Osteoblast (primary cell): ENCODE measurements around the gene ARHGAP18. TPM values are rescaled to one million over a fixed set of nuclear protein-coding genes. Genes with fewer than 3 reads are reported as not detected.

Experiments
- DNase-seq: peaks from one replicate; pipeline ENCODE4 v3.0.0; 2011; ENCODE audit warnings: low spot score, mixed read lengths; ENCODE audit not compliant: insufficient read length; ENCODE audit errors: missing footprints
- H2AFZ ChIP-seq: 2 replicates; pipeline ENCODE4 v1.6.0; 2011; ENCODE audit warnings: mild to moderate bottlenecking, low read length
- H3K27ac ChIP-seq: 2 replicates; pipeline ENCODE4 v1.5.1; 2011; ENCODE audit warnings: mild to moderate bottlenecking, low read depth, low read length, moderate library complexity
- H3K27me3 ChIP-seq: 2 replicates; pipeline ENCODE4 v1.6.0; 2012; ENCODE audit warnings: mild to moderate bottlenecking, control low read depth, inconsistent platforms, low read length, moderate library complexity; ENCODE audit not compliant: insufficient read depth
- H3K36me3 ChIP-seq: 2 replicates; pipeline ENCODE4 v1.5.1; 2011; ENCODE audit warnings: mild to moderate bottlenecking, low read length, control low read depth, moderate library complexity; ENCODE audit not compliant: insufficient read depth
- H3K4me1 ChIP-seq: 2 replicates; pipeline ENCODE4 v1.5.1; 2011; ENCODE audit warnings: mild to moderate bottlenecking, low read length, control low read depth, moderate library complexity; ENCODE audit not compliant: insufficient read depth
- H3K4me2 ChIP-seq: 2 replicates; pipeline ENCODE4 v1.6.0; 2011; ENCODE audit warnings: mild to moderate bottlenecking, low read length; ENCODE audit not compliant: insufficient read depth
- H3K4me3 ChIP-seq: fragments of 200-600 bp; sonication (generic); 3 replicates; pipeline ENCODE4 v1.5.1; 2012; ENCODE audit warnings: mild to moderate bottlenecking, low read length, inconsistent platforms; ENCODE audit not compliant: insufficient read depth
- H3K79me2 ChIP-seq: 2 replicates; pipeline ENCODE4 v1.6.0; 2012; ENCODE audit warnings: mild to moderate bottlenecking, low read length, control low read depth, inconsistent platforms; ENCODE audit not compliant: insufficient read depth
- H3K9me3 ChIP-seq: 2 replicates; pipeline ENCODE4 v1.5.1; 2011; ENCODE audit warnings: low read depth, low read length, control low read depth
- H4K20me1 ChIP-seq: 2 replicates; pipeline ENCODE4 v1.6.0; 2012; ENCODE audit warnings: mild to moderate bottlenecking, low read length, control low read depth; ENCODE audit not compliant: insufficient read depth
- CTCF ChIP-seq: IDR thresholded peaks from 2 replicates; pipeline ENCODE4 v1.5.1; 2011; ENCODE audit warnings: mild to moderate bottlenecking, low read depth, low read length, moderate library complexity; ENCODE audit errors: extremely low read depth
- total RNA-seq: library from RNA; depleted of rRNA; stranded (reverse); fragments of >200 nt; gene quantifications from 2 replicates; pipeline ENCODE4 v1.2.3, GENCODE V29; 2012

ARHGAP18 gene
- total RNA-seq, 1 donor, result 21.0 TPM

- Histone ChIP-seq H3K9me3 (no peaks in the 10 kb centered on the region), H3K79me2 (no peaks in the 10 kb centered on the region), H3K27me3 (no peaks in the 10 kb centered on the region), H3K4me2 (no peak overlapping the region), H3K36me3 (peaks cover 2% of the 10 kb centered on the region), H3K4me3 (no peak overlapping the region), H3K4me1 (no peaks in the 10 kb centered on the region), H2AFZ (no peak overlapping the region), H3K27ac (no peak overlapping the region), H4K20me1 (no peaks in the 10 kb centered on the region)
- TF ChIP-seq CTCF, result no peak
- DNase-seq, result no peak
Measured at GRCh38 chr6:129565811-129566210, 144.2 kb downstream of the ARHGAP18 start.

GRCh38 chr6:129565366-129565765 is 144.6 kb downstream of the ARHGAP18 start:
- Histone ChIP-seq H3K36me3 (no peaks in the 10 kb centered on the region), H3K27ac (no peak overlapping the region), H3K4me3 (no peak overlapping the region), H3K79me2 (no peaks in the 10 kb centered on the region), H3K27me3 (no peaks in the 10 kb centered on the region), H3K4me1 (no peaks in the 10 kb centered on the region), H4K20me1 (no peaks in the 10 kb centered on the region), H3K4me2 (no peak overlapping the region), H2AFZ (no peak overlapping the region), H3K9me3 (no peaks in the 10 kb centered on the region)
- TF ChIP-seq CTCF, result no peak
- DNase-seq, result peak; percentile 55

- peaks cover 4% of the 10 kb centered on the region for H3K4me1 ChIP-seq
- no peak for DNase-seq
- no peak for TF ChIP-seq CTCF
- H3K27ac ChIP-seq, result no peak overlapping the region
- no peaks in the 10 kb centered on the region for H4K20me1 ChIP-seq
- H3K4me2 ChIP-seq, result no peak overlapping the region
- H2AFZ ChIP-seq, result no peak overlapping the region
- H3K36me3 ChIP-seq, result no peaks in the 10 kb centered on the region
- H3K9me3 ChIP-seq, result no peaks in the 10 kb centered on the region
- H3K4me3 ChIP-seq, result no peak overlapping the region
- no peaks in the 10 kb centered on the region for H3K27me3 ChIP-seq
- no peaks in the 10 kb centered on the region for H3K79me2 ChIP-seq
Measured at GRCh38 chr6:129558248-129558647, 151.7 kb downstream of the ARHGAP18 start.

GRCh38 chr6:129555206-129555832 is 154.7 kb downstream of the ARHGAP18 start:
- no peak for TF ChIP-seq CTCF
- no peak overlapping the region for H2AFZ ChIP-seq
- no peak for DNase-seq

More at GRCh38 chr6:129555206-129555832, 154.7 kb downstream of the ARHGAP18 start:
- H3K4me2 ChIP-seq, result no peak overlapping the region
- H3K79me2 ChIP-seq, result no peaks in the 10 kb centered on the region
- H3K27ac ChIP-seq, result no peak overlapping the region
- no peak overlapping the region for H3K4me3 ChIP-seq
- H3K36me3 ChIP-seq, result no peaks in the 10 kb centered on the region
- no peaks in the 10 kb centered on the region for H3K27me3 ChIP-seq
- H3K4me1 ChIP-seq, result peaks cover 4% of the 10 kb centered on the region
- no peaks in the 10 kb centered on the region for H4K20me1 ChIP-seq
- no peaks in the 10 kb centered on the region for H3K9me3 ChIP-seq
